ENCODE measurements around the gene P2RY1.

P2RY1 gene

GRCh38 chr3:152834776-152835600 is at the start of gene P2RY1:
Gene P2RY1, plus strand, starts transcription at chr3:152835131. Its CDS starts 652 bp downstream, at chr3:152835783.
- peak; percentile 81 for DNase-seq (ENCODE audit: low read depth, low spot score)

GRCh38 chr3:152786977-152787681 is 47.8 kb upstream of the P2RY1 start:
- DNase-seq (ENCODE audit: low read depth, low spot score): no peak

GRCh38 chr3:152790651-152791387 is 44.1 kb upstream of the P2RY1 start:
- DNase-seq (ENCODE audit: low read depth, low spot score): no peak

GRCh38 chr3:152793969-152794368 is 41.0 kb upstream of the P2RY1 start:
- no peak for DNase-seq (ENCODE audit: low read depth, low spot score)

- DNase-seq (ENCODE audit: low read depth, low spot score): no peak
Observed at GRCh38 chr3:152797751-152798432, 37.0 kb upstream of the P2RY1 start.

- no peak for DNase-seq (ENCODE audit: low read depth, low spot score)
Observed at GRCh38 chr3:152811974-152812760, 22.8 kb upstream of the P2RY1 start.

GRCh38 chr3:152817400-152817799 is 17.5 kb upstream of the P2RY1 start:
- no peak for DNase-seq (ENCODE audit: low read depth, low spot score)

- DNase-seq (ENCODE audit: low read depth, low spot score): no peak
Observed at GRCh38 chr3:152818027-152818426, 16.9 kb upstream of the P2RY1 start.

- DNase-seq (ENCODE audit: low read depth, low spot score): no peak
Observed at GRCh38 chr3:152823173-152823572, 11.8 kb upstream of the P2RY1 start.

- DNase-seq (ENCODE audit: low read depth, low spot score): peak; percentile 3
Observed at GRCh38 chr3:152823781-152824180, 11.2 kb upstream of the P2RY1 start.

- DNase-seq (ENCODE audit: low read depth, low spot score): no peak
Observed at GRCh38 chr3:152825566-152825965, 9.4 kb upstream of the P2RY1 start.

GRCh38 chr3:152826476-152826875 is 8.5 kb upstream of the P2RY1 start:
- DNase-seq (ENCODE audit: low read depth, low spot score): no peak

- DNase-seq (ENCODE audit: low read depth, low spot score): no peak
Observed at GRCh38 chr3:152827313-152827712, 7.6 kb upstream of the P2RY1 start.

- DNase-seq (ENCODE audit: low read depth, low spot score): no peak
Observed at GRCh38 chr3:152828075-152828840, 6.7 kb upstream of the P2RY1 start.

GRCh38 chr3:152830245-152830644 is 4.7 kb upstream of the P2RY1 start:
- no peak for DNase-seq (ENCODE audit: low read depth, low spot score)

GRCh38 chr3:152832046-152832445 is 2.9 kb upstream of the P2RY1 start:
- DNase-seq (ENCODE audit: low read depth, low spot score): no peak

- no peak for DNase-seq (ENCODE audit: low read depth, low spot score)
Observed at GRCh38 chr3:152833089-152833488, 1.8 kb upstream of the P2RY1 start.

GRCh38 chr3:152834191-152834775 is 648 bp upstream of the P2RY1 start:
- no peak for DNase-seq (ENCODE audit: low read depth, low spot score)

GRCh38 chr3:152835601-152836102 is 721 bp downstream of the P2RY1 start:
- DNase-seq (ENCODE audit: low read depth, low spot score): no peak

GRCh38 chr3:152836269-152836668 is 1.3 kb downstream of the P2RY1 start:
- DNase-seq (ENCODE audit: low read depth, low spot score): no peak
